ENCODE measurements around the gene PROCR. TPM values are rescaled to one million over a fixed set of nuclear protein-coding genes. Genes with fewer than 3 reads are reported as not detected.
A peak's percentile ranks its signal among the peaks of the same experiment; 100 is the strongest.

PROCR gene
- total and polyA plus RNA-seq, 9 of the 15 experiments (the other 6 are each of a cell fraction or from before 2014, with no cell fraction given), result 1.6 to 7.1 (median 4.0) TPM

- TF ChIP-seq CCNT2 (IDR thresholded peaks at IDR 0.05; ENCODE audit: borderline replicate concordance, extremely low read depth, insufficient read length, low read depth, low read length) (peak; percentile 31), SMARCA4 (IDR thresholded peaks at IDR 0.05) (peak; percentile 47; the same call in 1 of the 2 replicates), HEY1 (CRISPR knock-in tag; IDR thresholded peaks at IDR 0.05; ENCODE audit: borderline replicate concordance) (no peak), KLF10 (CRISPR knock-in tag; IDR thresholded peaks at IDR 0.05) (no peak), PHF20 (IDR thresholded peaks at IDR 0.05; ENCODE audit: partially characterized antibody) (no peak), CBFA2T3 (IDR thresholded peaks at IDR 0.05) (peak; percentile 94), ELF2 (CRISPR knock-in tag; IDR thresholded peaks at IDR 0.05) (no peak), POLR2AphosphoS5 (IDR thresholded peaks at IDR 0.05; ENCODE audit: control insufficient read depth, insufficient read depth, low read depth, low read length) (peak; percentile 77), TEAD4 (IDR thresholded peaks at IDR 0.05; ENCODE audit: low read length) (peak; percentile 89), TEAD4 (CRISPR knock-in tag; IDR thresholded peaks at IDR 0.05; ENCODE audit: borderline replicate concordance) (no peak), DPF2 (IDR thresholded peaks at IDR 0.05) (peak; percentile 44; the same call in 1 of the 2 replicates), HDAC3 (IDR thresholded peaks at IDR 0.05; ENCODE audit: borderline replicate concordance, partially characterized antibody) (peak; percentile 50), RHOXF2B (CRISPR knock-in tag; conservative IDR thresholded peaks at IDR 0.05) (no peak), MGA (IDR thresholded peaks at IDR 0.05) (peak; percentile 65), MYC (IDR thresholded peaks at IDR 0.05; ENCODE audit: low read depth, low read length) (peak; percentile 67), MYC (CRISPR knock-in tag; IDR thresholded peaks at IDR 0.05; ENCODE audit: borderline replicate concordance, low read depth) (no peak)
Observed at GRCh38 chr20:35192118-35192872, 20.4 kb downstream of the PROCR start (continued).
